HG03520 (cell line): ENCODE measurements around the gene PDIA5.
A peak's percentile ranks its signal among the peaks of the same experiment; 100 is the strongest.

ENCODE experiments used
- ATAC-seq: cut with Tn5 transposase; IDR thresholded peaks from one replicate; pipeline ENCODE4 v1.9.1; 2021; ENCODE audit warnings: mild to moderate bottlenecking, moderate library complexity; ENCODE audit not compliant: unreplicated experiment

The PDIA5 gene

GRCh38 chr3:123066896-123067688 is at the start of gene PDIA5:
TSS of gene PDIA5 (plus strand) at chr3:123067025. CDS start at chr3:123067165, 140 bp downstream.
- peak; percentile 57 for ATAC-seq

GRCh38 chr3:123018683-123019082 is 48.1 kb upstream of the PDIA5 start:
- ATAC-seq: no peak

DNA sequence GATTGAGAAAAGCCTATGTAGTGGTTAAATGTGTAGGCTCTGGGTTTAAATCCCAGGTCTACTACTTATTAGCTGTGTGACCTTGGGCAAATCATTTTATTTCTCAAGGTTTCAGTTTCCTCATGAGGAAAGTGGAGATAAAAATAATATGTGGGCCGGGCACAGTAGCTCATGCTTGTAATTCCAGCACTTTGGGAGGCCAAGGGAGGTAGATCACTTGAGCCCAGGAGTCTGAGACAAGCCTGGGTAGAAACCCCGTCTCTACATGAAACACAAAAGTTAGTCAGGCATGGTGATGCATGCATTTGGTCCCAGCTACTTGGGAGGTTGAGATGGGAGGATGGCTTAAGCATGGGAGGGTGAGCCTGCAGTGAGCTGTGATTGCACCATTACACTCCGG is 47.7 kb upstream of the PDIA5 start:
- ATAC-seq: no peak

GRCh38 chr3:123019591-123019990 is 47.2 kb upstream of the PDIA5 start:
- ATAC-seq: no peak

DNA sequence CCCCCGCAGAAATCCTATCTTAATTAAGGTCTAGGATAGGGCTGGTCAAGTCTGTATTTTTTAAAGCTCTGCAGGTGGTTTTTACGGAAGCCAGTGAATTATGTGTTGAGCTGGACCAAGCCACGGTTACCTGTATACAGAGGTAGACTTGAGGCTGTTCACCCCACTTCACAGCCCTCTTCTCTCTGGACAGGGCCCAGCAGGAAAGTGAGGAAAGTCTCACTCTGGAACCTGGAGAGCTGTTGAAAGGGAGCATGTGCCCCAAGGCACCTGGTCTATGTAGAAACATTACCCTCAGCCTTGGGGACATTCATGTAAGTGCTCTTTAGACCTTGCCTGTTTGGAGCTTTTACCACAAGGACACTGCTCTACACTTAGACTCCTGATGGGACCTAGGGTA is 46.1 kb upstream of the PDIA5 start:
- ATAC-seq: no peak

GRCh38 chr3:123021388-123021787 is 45.4 kb upstream of the PDIA5 start:
- ATAC-seq: no peak

GRCh38 chr3:123021996-123022510 is 44.8 kb upstream of the PDIA5 start:
- ATAC-seq: no peak

DNA sequence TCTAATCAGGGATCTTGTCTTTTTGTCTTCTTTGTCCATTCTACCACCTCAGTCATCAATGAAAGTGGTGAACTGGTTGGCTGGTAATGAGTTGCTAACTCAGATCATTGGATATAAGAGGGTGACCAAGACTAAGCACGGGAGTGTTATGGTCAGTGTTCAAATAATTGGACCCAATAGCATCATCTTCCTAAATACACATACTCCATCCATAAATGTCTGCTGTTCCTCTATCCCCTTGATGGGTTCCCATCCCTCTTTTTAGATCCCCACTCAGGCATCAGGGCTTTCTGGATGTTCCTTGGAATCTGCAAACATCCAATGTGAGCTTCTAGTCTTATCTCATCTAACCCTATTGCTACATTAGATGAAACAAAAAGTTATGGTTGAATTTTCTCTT is 42.8 kb upstream of the PDIA5 start:
- ATAC-seq: no peak

- no peak for ATAC-seq
Measured at GRCh38 chr3:123025642-123026521, 40.9 kb upstream of the PDIA5 start.

DNA sequence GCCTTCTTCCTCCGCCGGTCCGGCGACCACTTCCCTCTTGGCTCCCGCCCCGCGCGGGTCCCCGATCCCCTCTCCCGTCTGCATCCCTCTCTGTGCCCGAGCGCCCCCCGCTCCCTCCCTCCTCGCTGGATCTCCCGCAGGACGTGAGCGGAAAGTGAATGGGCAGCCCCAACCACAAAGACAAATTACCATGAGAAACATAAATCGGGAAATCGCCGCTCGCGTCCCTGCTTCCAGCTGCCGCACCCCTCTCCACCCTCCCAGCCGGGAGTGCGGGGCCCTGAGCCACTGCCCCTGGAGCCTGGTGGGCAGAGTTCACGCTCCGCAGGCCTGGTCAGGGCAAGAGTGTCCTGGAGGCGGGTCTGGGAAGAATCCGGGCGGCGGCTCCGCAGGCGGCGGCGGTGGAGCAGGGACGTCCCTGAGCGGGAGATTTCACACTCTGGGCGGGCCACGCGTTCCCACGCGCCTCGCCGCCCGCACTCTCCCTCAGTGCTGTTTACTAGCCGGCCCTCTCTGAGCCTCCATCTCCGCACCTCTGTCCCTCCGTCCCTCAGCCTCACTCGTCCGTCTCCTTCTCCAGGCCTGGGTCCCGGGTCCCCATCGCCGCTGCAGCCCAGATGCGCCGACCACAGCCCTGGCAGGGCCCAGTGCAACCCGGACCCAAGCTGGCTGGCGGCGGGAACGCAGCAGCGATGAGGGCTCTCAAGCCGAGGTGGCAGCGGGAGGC is 40.1 kb upstream of the PDIA5 start:
- no peak for ATAC-seq

DNA sequence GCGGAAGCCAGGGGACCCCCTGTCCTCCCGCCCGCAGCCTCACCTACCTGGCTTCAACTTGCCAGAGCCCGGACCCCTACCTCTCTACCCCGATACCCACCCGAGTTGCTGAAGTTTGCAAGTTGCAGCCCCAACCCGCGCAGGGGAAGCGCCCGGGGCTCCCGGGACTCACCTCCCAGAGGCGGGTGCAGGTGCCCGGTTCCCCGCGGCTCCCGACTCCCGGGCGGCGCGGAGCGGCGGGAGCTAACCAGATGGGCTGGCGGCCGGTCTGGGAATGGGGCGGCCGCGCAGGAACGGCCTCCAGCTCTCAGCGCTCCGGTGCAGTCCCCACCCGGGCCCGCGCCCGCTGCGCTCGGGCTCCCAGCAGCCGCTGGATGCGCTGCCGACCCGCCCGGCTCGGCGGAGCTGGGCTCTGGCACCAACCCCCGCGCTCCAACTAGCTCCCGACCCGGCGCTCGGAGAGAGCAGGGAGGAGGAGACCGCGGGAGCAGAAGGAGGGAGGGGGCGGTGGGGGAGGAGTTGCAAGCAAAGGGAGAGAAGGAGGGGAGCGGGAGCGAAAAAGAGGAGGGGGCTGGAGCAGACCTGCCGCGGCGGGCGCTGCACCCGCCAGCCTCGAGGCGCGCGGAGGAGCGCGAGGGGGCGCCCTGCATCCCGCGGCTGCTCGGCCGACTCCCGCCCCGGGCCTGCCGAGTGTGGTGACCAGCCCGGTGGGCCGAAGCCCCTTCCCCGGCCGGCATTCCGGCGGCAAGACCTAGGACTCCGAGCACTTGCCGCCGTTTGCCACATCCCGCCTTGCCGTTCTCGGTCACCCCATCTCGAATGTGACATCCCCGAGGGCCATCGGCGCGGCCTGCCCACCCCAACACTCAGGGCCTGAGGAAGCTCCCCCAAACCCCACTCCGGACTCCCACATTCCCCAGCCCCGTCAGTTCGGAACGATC is 39.3 kb upstream of the PDIA5 start, which contains the start of gene SEMA5B:
SEMA5B (minus strand) TSS at position 472 of the 941 bp plus-strand sequence. CDS start 66,500 bp downstream, outside the sequence.
- ATAC-seq: no peak

DNA sequence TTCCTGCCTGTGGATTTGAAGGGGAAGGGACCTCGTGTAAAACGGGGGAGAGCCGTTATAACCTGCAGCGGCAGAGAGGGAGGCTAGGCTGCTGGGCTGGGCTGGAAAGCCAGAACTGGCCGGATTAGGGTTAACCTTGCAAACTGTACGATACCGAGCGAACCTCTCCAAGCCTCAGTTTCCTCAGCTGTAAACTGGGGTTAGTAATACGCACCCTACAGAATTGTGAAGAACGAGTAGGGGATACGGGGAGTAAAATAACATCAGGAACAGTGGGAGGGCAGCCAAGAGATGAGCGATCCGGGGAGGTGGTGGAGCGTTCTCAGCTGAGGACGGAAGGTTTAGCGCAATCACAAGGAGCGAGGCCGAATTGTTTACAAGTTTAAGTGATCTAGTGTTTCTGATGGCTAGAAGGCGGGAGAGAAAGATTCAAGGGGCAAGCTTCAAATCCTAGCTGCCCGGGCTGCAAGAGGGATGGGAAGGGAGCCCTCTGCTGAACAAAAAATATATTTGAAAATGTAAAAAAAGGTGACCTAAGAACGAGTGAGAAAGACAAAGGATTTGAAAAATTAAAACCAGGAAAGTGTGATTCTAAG is 38.5 kb upstream of the PDIA5 start:
- ATAC-seq: no peak

- ATAC-seq: no peak
Measured at GRCh38 chr3:123031051-123031450, 35.8 kb upstream of the PDIA5 start.

DNA sequence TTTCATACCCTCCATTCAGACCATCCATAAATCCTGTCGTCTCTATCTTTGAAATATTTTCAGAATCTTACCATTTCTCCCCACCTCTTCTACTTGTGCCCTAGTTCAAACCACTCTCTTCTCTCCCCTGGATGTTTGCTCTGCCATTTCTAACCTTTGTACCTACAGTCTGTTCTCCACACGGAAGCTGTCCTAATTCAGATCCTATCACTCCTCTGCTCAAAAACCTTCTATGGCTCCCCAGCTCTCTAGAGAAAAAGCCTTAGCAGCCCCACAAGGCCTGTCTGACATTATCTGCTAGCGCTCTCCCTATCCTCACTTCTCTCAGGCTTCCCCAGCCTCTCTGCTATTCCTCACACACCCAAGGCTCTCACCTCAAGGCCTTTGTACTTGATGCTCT is 34.8 kb upstream of the PDIA5 start:
- ATAC-seq: no peak

GRCh38 chr3:123034120-123034519 is 32.7 kb upstream of the PDIA5 start:
- ATAC-seq: no peak

GRCh38 chr3:123034996-123035395 is 31.8 kb upstream of the PDIA5 start:
- ATAC-seq: no peak

GRCh38 chr3:123036352-123037014 is 30.3 kb upstream of the PDIA5 start:
- no peak for ATAC-seq

GRCh38 chr3:123037015-123037375 is 29.8 kb upstream of the PDIA5 start:
- ATAC-seq: no peak

- ATAC-seq: no peak
Measured at GRCh38 chr3:123038751-123039150, 28.1 kb upstream of the PDIA5 start.
